ENCODE results near the gene B3GLCT. TPM values are rescaled to one million over a fixed set of nuclear protein-coding genes. Genes with fewer than 3 reads are reported as not detected.

B3GLCT gene
- total and polyA plus RNA-seq, 10 of the 15 experiments (the other 5 are each of a cell fraction or from before 2014, with no cell fraction given): 0.07 to 0.89 (median 0.25) TPM

DNA sequence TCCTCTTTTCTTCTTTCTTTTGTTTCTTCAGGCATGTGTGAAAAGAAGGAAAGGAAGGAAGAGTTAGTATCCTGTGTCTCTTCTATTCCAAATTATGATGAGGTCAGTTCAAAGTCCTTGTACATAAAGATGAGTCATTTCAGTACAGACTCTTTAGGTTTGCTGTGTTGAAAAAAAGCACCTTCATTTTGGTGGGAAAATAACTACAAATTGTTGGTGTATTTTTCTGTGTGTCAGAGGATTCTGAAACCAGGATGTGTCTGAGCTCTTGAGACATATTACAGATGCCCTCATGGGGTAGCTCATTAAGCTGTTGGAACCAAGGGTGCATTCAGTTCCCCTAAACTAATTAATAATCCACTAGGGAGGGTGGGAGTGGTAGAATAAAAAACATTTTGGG, 32.3 kb upstream of the B3GLCT start (continued):
- no peak for TF ChIP-seq TCF7 (IDR thresholded peaks at IDR 0.05; ENCODE audit: borderline replicate concordance)
- TF ChIP-seq MYC (IDR thresholded peaks at IDR 0.05; ENCODE audit: insufficient read depth, insufficient read length, insufficient replicate concordance, low read length, severe bottlenecking): no peak
- TF ChIP-seq, protein P1, sequence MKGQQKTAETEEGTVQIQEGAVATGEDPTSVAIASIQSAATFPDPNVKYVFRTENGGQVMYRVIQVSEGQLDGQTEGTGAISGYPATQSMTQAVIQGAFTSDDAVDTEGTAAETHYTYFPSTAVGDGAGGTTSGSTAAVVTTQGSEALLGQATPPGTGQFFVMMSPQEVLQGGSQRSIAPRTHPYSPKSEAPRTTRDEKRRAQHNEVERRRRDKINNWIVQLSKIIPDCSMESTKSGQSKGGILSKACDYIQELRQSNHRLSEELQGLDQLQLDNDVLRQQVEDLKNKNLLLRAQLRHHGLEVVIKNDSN (IDR thresholded peaks at IDR 0.05; ENCODE audit: borderline replicate concordance, extremely low read length, insufficient read depth, low read depth, low read length): no peak
- no peak for TF ChIP-seq RCOR1 (conservative IDR thresholded peaks at IDR 0.05; ENCODE audit: low read depth, low read length)
- no peak for TF ChIP-seq STAT1 (conservative IDR thresholded peaks at IDR 0.05)
- TF ChIP-seq BACH1 (IDR thresholded peaks at IDR 0.05; ENCODE audit: borderline replicate concordance): no peak
- TF ChIP-seq HDAC2 (IDR thresholded peaks at IDR 0.05): no peak
- TF ChIP-seq HCFC1 (IDR thresholded peaks at IDR 0.05; ENCODE audit: low read length): no peak
- no peak for TF ChIP-seq SUZ12 (IDR thresholded peaks at IDR 0.05; ENCODE audit: unreplicated experiment)
- no peak for TF ChIP-seq RB1 (IDR thresholded peaks at IDR 0.05; ENCODE audit: borderline replicate concordance)
- peak; percentile 65 for TF ChIP-seq IKZF1 (conservative IDR thresholded peaks at IDR 0.05)
- TF ChIP-seq BRCA1 (IDR thresholded peaks at IDR 0.05; ENCODE audit: low read depth, low read length): no peak
- TF ChIP-seq HDGF (IDR thresholded peaks at IDR 0.05): no peak
- no peak for TF ChIP-seq BMI1 (IDR thresholded peaks at IDR 0.05; ENCODE audit: borderline replicate concordance)
- no peak for TF ChIP-seq MXI1 (IDR thresholded peaks at IDR 0.05; ENCODE audit: low read depth, low read length)
- TF ChIP-seq ZNF24 (IDR thresholded peaks at IDR 0.05): no peak
- peak; percentile 74 for TF ChIP-seq MTA2 (IDR thresholded peaks at IDR 0.05; ENCODE audit: low read depth)
- no peak for TF ChIP-seq BHLHE40 (IDR thresholded peaks at IDR 0.05; ENCODE audit: borderline replicate concordance in 1 of 2, low read depth in 2 of 2, low read length in 1 of 2)
- peak; percentile 67 for TF ChIP-seq ATF7 (IDR thresholded peaks at IDR 0.05; ENCODE audit: low read depth)
- TF ChIP-seq, protein P2, sequence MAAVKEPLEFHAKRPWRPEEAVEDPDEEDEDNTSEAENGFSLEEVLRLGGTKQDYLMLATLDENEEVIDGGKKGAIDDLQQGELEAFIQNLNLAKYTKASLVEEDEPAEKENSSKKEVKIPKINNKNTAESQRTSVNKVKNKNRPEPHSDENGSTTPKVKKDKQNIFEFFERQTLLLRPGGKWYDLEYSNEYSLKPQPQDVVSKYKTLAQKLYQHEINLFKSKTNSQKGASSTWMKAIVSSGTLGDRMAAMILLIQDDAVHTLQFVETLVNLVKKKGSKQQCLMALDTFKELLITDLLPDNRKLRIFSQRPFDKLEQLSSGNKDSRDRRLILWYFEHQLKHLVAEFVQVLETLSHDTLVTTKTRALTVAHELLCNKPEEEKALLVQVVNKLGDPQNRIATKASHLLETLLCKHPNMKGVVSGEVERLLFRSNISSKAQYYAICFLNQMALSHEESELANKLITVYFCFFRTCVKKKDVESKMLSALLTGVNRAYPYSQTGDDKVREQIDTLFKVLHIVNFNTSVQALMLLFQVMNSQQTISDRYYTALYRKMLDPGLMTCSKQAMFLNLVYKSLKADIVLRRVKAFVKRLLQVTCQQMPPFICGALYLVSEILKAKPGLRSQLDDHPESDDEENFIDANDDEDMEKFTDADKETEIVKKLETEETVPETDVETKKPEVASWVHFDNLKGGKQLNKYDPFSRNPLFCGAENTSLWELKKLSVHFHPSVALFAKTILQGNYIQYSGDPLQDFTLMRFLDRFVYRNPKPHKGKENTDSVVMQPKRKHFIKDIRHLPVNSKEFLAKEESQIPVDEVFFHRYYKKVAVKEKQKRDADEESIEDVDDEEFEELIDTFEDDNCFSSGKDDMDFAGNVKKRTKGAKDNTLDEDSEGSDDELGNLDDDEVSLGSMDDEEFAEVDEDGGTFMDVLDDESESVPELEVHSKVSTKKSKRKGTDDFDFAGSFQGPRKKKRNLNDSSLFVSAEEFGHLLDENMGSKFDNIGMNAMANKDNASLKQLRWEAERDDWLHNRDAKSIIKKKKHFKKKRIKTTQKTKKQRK (IDR thresholded peaks at IDR 0.05; ENCODE audit: low read depth, low read length): no peak
- TF ChIP-seq YY1 (IDR thresholded peaks at IDR 0.05; ENCODE audit: low read depth, low read length): no peak
- TF ChIP-seq ETV6 (conservative IDR thresholded peaks at IDR 0.05 in 1 of 2, IDR thresholded peaks at IDR 0.05 in 1 of 2; ENCODE audit: borderline replicate concordance in 1 of 2, low read depth in 1 of 2): no peak
- no peak for TF ChIP-seq RAD21 (IDR thresholded peaks at IDR 0.05; ENCODE audit: insufficient read depth, low read depth, low read length)
- no peak for TF ChIP-seq NRF1 (conservative IDR thresholded peaks at IDR 0.05; ENCODE audit: low read depth, low read length)
- TF ChIP-seq, protein P3, sequence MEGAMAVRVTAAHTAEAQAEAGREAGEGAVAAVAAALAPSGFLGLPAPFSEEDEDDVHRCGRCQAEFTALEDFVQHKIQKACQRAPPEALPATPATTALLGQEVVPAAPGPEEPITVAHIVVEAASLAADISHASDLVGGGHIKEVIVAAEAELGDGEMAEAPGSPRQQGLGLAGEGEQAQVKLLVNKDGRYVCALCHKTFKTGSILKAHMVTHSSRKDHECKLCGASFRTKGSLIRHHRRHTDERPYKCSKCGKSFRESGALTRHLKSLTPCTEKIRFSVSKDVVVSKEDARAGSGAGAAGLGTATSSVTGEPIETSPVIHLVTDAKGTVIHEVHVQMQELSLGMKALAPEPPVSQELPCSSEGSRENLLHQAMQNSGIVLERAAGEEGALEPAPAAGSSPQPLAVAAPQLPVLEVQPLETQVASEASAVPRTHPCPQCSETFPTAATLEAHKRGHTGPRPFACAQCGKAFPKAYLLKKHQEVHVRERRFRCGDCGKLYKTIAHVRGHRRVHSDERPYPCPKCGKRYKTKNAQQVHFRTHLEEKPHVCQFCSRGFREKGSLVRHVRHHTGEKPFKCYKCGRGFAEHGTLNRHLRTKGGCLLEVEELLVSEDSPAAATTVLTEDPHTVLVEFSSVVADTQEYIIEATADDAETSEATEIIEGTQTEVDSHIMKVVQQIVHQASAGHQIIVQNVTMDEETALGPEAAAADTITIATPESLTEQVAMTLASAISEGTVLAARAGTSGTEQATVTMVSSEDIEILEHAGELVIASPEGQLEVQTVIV (IDR thresholded peaks at IDR 0.05; ENCODE audit: borderline replicate concordance, partially characterized antibody): no peak
